ENCODE results near the gene GOLGA6L7.
"Not testable (repeated sequence)": the region's sequence is repeated elsewhere in the genome, so short reads cannot be mapped to it uniquely, and the experiment has no call there.

The GOLGA6L7 gene, protein sequence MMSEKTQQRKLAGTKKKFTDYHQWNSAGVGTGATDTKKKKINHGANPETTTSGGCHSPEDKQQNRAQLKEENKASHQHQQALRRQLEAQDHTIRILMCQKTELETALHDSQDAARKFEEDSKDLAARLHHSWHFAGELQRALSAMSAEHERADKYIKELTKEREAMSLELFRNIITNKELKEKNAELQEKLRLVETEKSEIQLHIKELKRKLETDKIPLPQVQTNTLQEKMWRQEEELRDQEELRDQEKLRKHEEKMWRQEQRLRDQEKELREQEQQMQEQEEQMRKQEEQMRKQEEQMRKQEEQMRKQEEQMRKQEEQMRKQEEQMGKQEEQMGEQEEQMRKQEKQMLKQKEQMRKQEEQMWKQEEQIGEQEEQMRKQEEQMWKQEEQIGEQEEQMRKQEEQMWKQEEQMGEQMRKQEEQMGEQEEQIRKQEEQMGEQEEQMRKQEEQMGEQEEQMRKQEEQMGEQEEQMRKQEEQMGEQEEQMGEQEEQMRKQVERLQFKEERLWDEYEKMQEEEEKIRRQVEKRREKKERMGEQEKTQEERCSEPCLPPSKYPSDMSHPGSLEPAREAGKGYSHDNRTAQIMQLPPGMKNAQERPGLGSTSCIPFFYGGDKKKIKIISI

DNA sequence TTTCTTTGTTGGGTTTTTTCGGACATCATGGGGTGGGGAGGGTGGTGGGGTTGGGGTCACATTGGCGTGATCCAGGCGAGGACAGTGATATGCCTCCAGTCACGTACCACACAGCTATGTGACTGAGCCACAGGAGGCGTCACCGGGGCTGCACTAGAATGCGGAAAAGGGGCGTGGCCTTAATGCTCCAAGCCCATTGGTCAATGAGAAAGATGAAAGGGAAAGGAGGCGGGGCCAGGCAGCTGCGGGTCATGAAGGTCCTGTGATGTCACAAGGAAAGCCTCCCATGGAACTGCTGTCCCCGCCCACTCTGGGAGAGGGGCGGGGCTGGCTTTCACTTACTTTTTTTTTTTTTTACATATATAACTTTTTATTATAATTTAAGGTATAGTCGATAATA, at the start of gene GOLGA6L7:
Gene GOLGA6L7 (minus strand): TSS at position 124 of the 400 bp plus-strand sequence. CDS start 95 bp downstream, at position 29.
- not testable (repeated sequence) for DNase-seq (ENCODE audit: low read depth, low spot score)

DNA sequence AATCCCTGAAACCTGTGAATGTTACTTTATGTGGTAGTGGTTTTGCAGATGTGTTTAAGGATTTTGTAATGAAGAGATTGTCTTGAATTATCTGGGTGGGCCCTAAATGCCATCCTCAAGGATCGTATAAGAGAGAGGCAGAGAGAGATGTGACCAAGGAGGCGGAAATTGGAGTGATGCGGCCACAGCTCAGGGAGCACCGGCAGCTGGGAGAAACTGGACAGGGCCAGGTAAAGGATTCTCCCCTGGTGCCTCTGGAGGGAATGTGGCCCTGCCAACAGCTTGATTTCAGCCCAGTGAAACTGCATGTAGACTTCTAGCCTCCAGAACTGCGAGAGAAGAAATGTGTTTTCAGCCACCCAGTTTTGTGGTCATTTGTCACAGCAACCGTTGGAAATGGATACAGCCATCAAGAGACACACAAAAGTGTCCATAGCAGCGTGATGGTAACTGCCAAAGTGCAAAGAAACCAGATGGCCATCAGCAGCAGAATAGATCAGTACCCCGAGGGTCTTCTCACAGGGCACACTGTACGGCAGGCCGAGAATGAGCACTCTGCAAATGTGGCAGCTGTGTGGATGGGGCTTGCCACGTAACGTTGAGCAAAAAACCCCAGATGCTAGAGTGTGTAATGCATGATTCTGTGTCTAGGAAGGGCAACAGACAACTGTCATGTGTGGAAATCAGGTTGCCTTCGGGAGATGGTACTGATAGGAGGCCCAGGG, 49.6 kb upstream of the GOLGA6L7 start:
- no peak for DNase-seq (ENCODE audit: low read depth, low spot score)

DNA sequence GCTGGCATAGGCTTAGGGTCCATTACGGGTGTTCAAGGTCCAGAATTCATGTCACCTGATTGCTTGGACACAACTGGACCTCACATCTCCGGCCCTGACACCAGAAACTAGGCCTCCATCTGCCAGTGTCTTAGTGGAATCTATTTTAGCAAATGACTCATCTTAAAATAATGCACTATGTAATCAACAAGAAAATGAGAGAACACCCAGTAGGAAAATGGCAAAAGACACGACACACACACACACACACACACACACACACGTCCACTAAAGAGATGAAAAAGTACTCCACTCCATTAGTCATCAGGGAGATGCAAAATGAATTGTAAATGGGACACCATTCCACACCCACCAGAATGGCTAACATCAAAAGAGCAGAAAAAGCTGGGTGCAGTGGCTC, 48.5 kb upstream of the GOLGA6L7 start:
- DNase-seq (ENCODE audit: low read depth, low spot score): no peak

DNA sequence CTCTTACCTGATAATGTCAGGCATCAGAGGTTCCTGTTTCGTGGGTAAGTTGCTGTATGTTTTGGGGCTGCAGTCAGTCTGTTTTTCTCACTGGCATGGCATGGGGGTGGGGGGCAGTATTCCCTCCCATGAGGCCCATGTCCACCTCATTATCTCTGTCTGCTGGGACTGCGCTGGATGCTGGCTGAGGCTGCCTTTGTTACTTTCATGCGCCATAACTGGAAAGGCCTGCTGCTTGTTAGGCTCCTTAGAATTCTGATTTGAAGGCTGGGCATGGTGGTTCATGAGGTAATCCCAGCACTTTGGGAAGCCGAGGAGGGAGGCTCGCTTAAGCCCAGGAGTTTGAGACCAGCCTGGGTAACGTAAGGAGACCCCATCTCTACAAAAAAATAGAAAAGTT, 47.1 kb upstream of the GOLGA6L7 start:
- no peak for DNase-seq (ENCODE audit: low read depth, low spot score)

- DNase-seq (ENCODE audit: low read depth, low spot score): no peak
Measured at GRCh38 chr15:28895146-28895545, 46.7 kb upstream of the GOLGA6L7 start.

DNA sequence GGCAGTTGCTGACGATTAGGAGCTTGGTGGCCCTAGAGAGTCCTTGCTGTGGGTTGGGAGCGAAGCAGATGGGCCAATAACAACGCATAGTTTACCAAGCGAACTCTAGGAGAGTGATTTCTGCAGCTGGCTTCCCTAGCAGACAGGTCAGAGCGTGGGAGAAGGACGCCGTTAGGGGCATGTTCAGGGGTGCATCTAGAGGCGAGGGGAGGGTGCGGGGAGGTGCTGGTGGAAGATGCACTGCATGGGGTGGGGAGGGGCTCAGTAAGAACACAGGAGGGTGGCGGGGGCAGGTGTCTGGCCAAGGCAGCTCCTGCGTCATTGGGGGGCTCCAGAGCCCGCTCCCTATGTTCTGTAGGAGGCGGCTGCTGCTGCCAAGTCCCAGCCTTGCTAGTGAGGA, 46.2 kb upstream of the GOLGA6L7 start:
- no peak for DNase-seq (ENCODE audit: low read depth, low spot score)

DNA sequence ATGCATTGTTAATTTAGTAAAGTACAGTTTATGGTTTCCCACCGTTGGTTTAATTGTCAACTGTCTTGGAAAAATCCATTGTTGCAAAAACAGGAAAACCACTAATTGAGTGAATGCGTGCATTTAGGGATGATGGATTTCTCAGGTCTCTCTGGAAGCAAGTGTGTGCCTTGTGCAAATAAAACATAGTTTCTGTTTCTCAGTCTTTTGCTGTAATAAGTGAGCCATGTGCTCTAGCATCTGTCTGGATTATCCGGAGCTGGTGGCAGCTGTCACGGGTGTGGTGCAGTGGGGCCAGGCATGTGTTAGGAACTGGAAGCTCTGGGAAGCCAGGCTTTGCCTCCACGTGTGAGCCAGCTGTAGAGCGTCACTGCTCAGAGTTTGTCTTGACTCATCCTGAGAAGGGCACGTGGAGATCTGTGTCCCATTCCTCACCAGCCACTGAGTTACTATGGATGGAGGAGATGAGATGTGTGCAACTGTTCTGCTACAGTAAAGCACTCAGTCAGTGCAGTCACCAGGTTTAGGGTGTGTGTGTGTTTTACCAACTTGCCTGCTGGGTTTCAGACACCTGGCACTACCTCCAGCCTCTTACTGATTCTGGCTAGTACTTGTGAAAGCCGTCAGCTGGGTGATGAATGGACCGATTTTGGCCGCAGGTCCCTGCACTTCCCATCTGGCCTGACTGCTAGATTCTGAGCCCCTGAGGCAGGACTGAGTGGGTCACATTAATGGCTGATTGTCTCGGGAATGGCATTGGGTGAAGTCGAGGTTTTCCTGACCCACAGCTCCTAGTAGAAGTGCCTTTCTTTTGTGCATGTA, 44.6 kb upstream of the GOLGA6L7 start:
- DNase-seq (ENCODE audit: low read depth, low spot score): no peak

DNA sequence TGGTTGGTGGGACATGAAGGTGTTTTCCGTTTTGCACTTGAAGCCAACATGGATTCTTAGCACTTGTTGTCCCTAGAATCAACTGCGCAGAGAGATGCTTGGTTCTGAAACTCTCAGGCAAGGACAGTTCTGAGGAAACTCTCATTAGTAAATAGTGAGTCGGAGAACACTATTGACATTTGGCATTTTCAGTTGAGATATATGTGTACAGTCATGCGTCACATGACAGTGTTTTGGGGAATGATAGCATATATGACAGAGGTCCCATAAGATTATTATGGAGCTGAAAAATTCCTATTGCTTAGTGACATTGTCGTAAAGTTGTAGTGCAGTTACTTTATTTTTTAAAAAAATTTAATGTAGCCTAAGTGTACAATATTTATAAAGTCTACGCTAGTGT, 43.1 kb upstream of the GOLGA6L7 start:
- DNase-seq (ENCODE audit: low read depth, low spot score): no peak

DNA sequence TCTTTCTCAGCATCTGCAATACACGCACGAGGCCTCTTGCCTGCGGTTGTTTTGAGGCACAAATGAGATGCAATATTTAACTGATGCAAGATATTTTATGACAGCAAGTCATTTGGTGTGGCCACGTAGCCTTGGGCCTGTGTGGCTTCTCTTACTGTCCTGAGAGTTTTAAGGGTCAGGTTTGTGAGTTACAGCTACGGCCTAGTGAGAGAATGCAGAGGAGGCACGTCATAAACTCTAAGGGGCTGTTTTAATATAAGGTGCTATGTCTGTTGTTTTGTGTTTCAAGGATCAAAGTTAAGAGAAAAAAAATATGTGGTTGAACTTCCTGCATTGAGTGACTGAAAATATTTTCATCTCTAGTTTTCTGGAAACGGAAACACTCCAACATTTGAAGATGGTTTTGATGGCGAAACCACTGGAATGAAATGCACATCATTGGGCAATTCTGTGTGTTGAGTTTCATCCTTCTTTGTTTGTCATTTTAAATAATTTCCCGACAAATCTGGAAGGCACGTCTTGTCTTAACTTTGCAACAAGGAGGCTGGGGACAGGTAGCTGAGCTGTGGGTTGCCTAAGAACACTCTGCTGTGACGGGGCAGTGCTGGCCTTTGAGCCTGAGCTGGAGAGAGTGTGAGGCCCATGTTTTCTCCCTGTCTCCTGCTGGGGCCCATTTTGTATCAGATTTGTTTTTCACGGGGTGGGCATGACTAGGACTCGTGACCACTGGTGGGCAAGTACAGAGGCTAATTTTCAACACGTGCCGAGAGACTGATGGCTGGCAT, 42.5 kb upstream of the GOLGA6L7 start:
- no peak for DNase-seq (ENCODE audit: low read depth, low spot score)

- DNase-seq (ENCODE audit: low read depth, low spot score): not testable (repeated sequence)
Measured at GRCh38 chr15:28890291-28890690, 41.8 kb upstream of the GOLGA6L7 start.

DNA sequence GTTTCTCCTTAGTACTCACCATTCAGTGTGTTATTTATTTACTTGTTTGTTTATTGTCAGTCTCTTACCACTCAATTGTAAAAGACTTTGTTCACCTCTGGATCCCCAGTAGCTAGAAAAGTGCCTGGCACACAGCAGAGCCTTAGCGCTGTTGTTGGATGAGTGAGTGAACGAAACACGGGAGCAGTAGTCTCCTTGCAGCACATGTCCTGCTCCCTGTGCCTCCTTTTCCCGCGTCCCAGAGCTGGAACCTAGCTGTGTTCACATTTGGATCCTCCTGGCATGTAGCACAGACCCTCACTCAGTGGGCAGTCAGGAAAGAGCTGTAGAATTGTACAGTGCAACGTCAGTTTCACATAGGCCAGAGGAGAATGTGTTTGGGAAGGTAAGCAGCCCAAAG, 41.4 kb upstream of the GOLGA6L7 start:
- DNase-seq (ENCODE audit: low read depth, low spot score): not testable (repeated sequence)

GRCh38 chr15:28889346-28889745, 40.9 kb upstream of the GOLGA6L7 start:
- no peak for DNase-seq (ENCODE audit: low read depth, low spot score)

GRCh38 chr15:28888900-28889299, 40.5 kb upstream of the GOLGA6L7 start:
- no peak for DNase-seq (ENCODE audit: low read depth, low spot score)

DNA sequence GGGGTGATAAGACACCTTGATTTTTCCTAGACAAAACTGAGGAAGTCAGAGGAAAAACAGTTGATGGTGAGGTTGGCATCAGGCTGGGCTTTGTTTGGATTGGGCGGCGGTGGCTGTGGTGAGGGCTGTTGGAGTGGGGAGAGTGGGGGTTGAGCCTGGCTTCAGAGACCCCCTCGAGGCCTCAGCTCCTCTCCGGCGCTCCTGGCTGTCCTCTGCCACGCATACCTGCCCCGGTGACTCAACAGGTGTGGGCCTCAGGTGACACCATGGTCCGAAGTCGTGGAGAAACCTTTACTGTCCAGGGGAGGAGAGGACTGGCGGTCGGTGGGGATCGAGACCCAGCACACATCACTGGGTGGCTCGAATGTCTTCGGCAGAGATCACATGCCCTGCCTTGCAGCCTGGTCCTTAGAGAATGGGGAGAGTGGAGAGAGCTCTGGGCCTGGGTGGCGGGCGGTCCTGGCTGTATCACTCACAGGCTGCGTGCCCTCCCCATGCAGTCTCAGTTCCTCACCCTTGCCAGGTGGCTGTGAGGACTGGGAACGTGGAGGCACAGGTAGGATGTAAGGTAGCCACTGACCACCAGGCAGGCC, 40.0 kb upstream of the GOLGA6L7 start:
- DNase-seq (ENCODE audit: low read depth, low spot score): no peak

GRCh38 chr15:28887339-28888174, 39.1 kb upstream of the GOLGA6L7 start:
- DNase-seq (ENCODE audit: low read depth, low spot score): no peak

GRCh38 chr15:28886431-28887338, 38.2 kb upstream of the GOLGA6L7 start:
- DNase-seq (ENCODE audit: low read depth, low spot score): no peak

- peak; percentile 17 for DNase-seq (ENCODE audit: low read depth, low spot score)
Measured at GRCh38 chr15:28885630-28886430, 37.4 kb upstream of the GOLGA6L7 start, which contains the start of gene APBA2. Gene APBA2, plus strand, starts transcription at chr15:28885974. Its CDS starts 167,911 bp downstream, at chr15:29053885.
